CD4-positive, alpha-beta T cell treated with Interleukin-6 for 4 hours (primary cell): Measurements from ENCODE around the gene DUSP9.
A peak's percentile ranks its signal among the peaks of the same experiment; 100 is the strongest.

Source experiments
- DNase-seq: peaks from one replicate; pipeline ENCODE4 v3.0.0-alpha.2; 2020; ENCODE audit warnings: mixed read lengths

DUSP9 gene

DNA sequence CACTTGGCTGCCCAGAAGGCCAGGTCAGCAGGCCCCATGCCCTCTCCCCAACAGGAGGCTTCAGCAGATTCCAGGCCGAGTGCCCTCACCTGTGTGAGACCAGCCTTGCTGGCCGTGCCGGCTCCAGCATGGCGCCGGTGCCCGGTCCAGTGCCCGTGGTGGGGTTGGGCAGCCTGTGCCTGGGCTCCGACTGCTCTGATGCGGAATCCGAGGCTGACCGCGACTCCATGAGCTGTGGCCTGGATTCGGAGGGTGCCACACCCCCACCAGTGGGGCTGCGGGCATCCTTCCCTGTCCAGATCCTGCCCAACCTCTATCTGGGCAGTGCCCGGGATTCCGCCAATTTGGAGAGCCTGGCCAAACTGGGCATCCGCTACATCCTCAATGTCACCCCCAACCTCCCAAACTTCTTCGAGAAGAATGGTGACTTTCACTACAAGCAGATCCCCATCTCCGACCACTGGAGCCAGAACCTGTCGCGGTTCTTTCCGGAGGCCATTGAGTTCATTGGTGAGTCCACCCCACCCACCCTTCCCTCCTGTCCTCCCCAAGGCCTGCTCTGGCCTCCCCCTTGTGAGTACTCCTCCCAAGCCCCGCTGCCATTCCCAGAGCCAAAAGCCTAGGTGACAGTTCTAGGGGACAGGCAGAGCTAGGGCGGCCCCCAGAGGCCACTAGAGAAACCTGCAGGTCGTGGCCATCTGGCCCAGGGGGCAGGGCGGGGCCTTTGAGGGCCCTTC lies 2.3 kb downstream of the DUSP9 start:
- DNase-seq = peak; percentile 56

- DNase-seq = no peak
Measured at GRCh38 chrX:153649915-153650782, 3.1 kb downstream of the DUSP9 start.

DNA sequence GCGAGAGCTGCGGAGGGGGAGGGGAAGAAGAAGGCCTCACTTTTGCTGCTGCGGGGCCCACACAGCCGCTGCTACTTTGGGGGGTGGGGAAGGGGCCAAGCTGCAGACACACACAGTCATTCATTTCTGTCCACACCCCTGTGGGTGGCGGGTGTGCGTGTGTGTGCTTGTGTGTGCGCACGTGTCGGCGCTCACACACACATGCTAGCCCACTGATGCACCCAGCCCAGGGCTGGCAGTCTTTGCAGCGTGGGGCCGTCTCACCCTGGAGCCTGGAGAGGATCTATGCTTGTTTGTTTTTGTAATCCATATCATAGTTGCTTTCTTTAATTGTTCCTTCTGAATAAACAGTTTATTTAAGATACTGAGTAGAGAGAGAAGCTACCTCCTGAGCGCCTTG lies 4.0 kb downstream of the DUSP9 start:
- no peak for DNase-seq

DNA sequence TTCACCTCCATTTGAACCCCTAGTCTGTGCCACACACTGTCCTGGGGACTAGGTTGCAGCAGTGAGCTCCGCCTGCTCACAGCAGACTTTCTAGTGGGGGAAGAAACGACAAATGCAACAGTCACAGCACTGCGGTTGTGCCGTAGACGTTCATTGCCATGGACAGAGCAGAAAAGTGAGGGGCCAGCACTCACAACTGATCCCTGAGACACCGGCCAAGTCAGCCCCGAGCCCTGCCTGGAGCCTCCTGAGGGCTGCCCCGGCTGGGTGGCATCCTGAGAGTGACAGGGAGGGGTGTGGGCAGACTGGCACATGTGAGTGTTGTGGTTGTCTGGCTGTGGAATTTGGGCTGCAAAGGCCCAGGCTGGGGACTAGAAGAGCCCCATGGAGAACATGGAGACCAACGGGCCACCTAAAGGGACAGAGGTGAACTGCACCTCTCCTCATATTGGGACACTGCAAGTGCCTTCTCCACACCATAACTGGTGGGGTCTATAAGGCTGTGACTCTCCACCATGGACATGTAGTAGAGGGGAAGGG lies 4.6 kb downstream of the DUSP9 start:
- DNase-seq = no peak

- DNase-seq = no peak
Measured at GRCh38 chrX:153653556-153653955, 6.6 kb downstream of the DUSP9 start.

GRCh38 chrX:153657161-153657560 lies 10.2 kb downstream of the DUSP9 start:
- DNase-seq = no peak

- no peak for DNase-seq
Measured at GRCh38 chrX:153659268-153659667, 12.3 kb downstream of the DUSP9 start.

DNA sequence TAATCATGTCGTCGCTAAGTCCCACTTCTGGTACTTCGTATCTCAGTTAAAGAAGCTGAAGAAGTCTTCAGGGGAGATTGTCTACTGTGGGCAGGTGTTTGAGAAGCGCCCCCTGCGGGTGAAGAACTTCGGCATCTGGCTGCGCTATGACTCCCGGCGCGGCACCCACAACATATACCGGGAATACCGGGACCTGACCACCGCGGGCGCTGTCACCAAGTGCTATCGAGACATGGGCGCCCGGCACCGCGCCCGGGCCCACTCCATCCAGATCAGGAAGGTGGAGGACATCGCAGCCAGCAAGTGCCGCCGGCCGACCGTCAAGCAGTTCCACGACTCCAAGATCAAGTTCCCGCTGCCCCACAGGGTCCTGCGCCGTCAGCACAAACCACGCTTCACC lies 15.3 kb downstream of the DUSP9 start:
- DNase-seq = peak; percentile 77

- DNase-seq = no peak
Measured at GRCh38 chrX:153665726-153666306, 18.8 kb downstream of the DUSP9 start.

- no peak for DNase-seq
Measured at GRCh38 chrX:153667281-153667955, 20.4 kb downstream of the DUSP9 start.

- DNase-seq = peak; percentile 80
Measured at GRCh38 chrX:153667956-153668396, 21.0 kb downstream of the DUSP9 start.

GRCh38 chrX:153668423-153669173 lies 21.6 kb downstream of the DUSP9 start:
- no peak for DNase-seq

- DNase-seq = peak; percentile 66
Measured at GRCh38 chrX:153669174-153669890, 22.3 kb downstream of the DUSP9 start.

DNA sequence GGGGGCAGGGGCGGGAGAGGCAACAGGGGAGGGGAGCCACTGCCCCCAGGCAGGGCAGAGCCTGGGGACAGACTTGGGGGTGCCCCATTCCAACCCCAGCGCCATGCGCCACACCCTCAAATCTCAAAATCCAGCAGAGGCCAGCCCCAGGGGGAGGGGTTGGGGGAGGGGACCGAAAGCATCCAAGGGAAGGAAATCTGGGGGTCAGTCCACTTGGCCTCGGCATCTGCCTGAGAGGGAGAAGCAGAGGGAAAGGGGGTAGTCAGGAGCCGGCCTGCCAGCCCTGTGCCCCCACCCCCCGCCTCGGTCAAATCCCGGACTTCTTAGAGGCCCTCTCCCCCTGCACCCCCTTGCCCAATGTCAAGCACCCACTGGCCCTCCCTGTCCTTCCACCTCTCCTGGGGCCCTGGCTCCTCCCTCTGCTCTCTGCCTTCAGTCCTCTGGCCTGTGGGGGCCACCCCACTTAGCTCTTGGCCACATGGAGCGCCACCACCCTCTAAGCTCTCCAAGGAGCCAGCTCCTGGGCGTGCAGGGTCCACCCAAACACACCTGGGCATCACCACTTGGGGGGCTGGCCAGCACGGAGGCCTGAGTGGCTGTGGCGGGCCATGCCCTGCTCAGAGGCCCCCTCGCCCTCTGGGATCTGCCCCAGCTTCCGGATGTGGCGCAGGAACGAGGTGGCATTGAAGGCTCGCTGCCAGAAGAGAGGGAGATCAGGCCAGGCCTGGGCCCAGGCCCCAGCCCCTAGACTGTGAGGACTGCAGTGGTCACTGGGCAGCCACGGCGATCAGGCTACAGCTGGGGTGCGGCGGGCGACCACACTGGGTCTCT lies 23.1 kb downstream of the DUSP9 start:
- no peak for DNase-seq

GRCh38 chrX:153670748-153671588 lies 24.0 kb downstream of the DUSP9 start:
- no peak for DNase-seq

DNA sequence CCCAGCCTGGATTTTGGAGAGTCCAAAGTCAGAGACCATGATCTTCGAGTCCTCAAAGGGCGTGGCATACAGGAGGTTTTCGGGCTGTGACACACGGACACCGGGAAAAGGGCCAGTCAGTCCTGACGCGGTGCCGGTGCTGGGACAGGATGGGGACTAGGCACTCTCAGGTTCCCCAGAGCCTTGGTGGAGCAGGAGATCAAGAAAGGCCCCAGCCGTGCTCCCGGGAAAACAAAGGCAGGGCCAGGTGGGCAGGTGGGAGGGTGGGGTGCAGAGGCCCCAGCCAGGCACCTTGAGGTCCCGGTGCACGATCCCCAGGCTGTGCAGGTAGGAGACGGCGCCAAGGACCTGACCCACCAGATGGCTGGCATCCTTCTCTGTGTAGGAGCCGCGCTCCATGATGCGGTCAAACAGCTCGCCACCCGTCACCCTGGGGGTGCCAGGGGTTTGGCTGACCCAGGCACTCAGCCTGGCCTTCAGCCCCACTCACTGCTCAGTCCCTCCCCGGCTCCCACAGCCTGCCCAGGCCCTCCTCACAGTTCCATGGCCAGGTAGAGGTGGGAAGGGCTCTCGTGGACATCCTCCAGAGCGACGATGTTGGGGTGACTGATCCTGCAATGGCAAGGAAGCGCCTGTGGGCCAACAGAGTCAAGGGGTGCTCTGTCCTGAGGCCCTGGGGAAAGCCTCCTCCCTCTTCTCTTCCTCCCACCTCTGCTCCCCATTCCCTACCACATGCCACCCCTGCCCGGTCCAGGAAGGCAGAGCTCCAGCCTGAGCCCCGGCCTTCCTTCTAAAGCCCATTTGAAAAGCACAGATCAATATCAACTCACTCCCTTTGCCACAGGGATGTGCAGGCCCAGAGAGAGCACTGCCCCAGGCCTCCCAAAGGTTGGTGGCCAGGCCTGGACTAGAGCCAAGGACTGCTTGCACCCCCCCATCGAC lies 24.9 kb downstream of the DUSP9 start:
- DNase-seq = no peak

DNA sequence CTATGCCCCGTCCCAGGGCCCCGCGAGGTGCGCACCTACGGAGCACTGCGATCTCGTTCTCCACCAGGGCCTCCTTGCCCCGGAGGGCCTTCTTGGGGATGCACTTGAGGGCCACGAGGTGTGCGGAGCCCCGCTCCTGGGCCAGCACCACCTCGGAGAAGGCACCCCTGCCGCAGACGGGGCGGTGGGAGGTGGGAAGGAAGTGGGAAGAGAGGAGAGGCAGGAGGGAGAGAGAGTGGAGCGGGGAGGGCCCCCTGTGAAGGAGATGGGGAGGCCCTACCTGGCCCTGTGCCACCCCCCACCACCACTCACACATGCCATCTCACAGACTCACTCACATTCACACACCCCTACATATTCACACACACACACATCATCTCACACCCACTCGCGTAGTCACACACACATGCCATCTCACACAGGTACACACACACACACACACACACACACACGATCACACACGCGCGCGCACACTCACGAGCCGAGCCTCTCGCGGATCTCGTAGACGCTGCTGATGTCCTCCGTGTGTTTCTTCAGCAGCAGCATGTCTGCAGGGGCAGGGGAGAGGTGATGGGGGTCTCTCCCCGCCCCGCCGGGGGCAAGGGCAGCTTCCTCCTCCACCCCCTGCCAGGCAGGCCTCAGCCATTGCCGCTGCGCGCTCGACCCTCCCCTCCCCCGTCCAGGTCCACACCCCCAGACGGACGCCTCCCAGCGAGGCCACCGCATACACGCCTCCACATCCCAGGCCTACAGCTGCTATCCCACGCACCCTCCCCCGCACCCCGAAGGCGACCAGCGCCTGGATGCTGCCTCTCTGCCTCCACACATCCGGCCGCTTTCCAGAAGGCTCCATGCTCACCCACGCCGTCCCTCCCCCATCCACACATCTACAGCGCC lies 25.8 kb downstream of the DUSP9 start:
- no peak for DNase-seq
